Ishikawa (cell line): ENCODE results near the gene COMP.

Experiments
- CEBPB ChIP-seq: IDR thresholded peaks from 2 replicates; pipeline ENCODE4 v1.6.1; 2012
- CREB1 ChIP-seq: IDR thresholded peaks from 2 replicates; pipeline ENCODE4 v1.6.1; 2012; ENCODE audit warnings: low read depth
- EGR1 ChIP-seq: IDR thresholded peaks from 2 replicates; pipeline ENCODE4 v1.6.1; 2012
- EP300 ChIP-seq: IDR thresholded peaks from 2 replicates; pipeline ENCODE4 v1.6.1; 2012; ENCODE audit warnings: borderline replicate concordance
- NFIC ChIP-seq: IDR thresholded peaks from 2 replicates; pipeline ENCODE4 v1.6.1; 2012
- RAD21 ChIP-seq: IDR thresholded peaks from 2 replicates; pipeline ENCODE4 v1.6.1; 2012; ENCODE audit warnings: low read depth
- TAF1 ChIP-seq: IDR thresholded peaks from 2 replicates; pipeline ENCODE4 v1.6.1; 2012; ENCODE audit warnings: low read depth, mild to moderate bottlenecking
- TCF12 ChIP-seq: IDR thresholded peaks from 2 replicates; pipeline ENCODE4 v1.6.1; 2012; ENCODE audit warnings: low read depth
- YY1 ChIP-seq: IDR thresholded peaks from 2 replicates; pipeline ENCODE4 v1.6.1; 2012; ENCODE audit warnings: low read depth
- ZBTB7A ChIP-seq: IDR thresholded peaks from 2 replicates; pipeline ENCODE4 v1.6.1; 2012; ENCODE audit warnings: low read depth
- TF ChIP-seq, protein P1 (sequence below): IDR thresholded peaks from 2 replicates; pipeline ENCODE4 v1.6.1; 2012
- TF ChIP-seq, protein P2 (sequence below): IDR thresholded peaks from 2 replicates; pipeline ENCODE4 v1.6.1; 2012

DNA sequence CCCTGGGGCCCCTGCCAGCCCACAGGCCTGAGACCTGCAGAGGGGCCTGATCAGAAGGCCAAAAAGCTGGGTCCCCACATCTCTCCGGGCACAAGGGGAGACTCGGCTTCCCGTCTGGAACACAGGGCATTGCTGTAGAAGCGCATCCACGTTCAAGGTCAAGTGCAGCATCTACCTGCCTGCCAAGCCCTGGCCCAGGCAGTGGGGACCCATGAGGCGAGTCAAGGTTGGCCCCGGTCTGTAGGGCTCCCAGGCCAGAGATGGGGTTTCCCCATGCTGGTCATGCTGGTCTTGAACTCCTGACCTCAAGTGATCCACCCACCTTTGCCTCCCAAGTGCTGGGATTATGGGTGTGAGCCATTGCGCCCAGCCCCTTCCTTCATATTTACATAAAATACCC lies 13.5 kb upstream of the COMP start:
- TF ChIP-seq TAF1 (no peak), EP300 (no peak), EGR1 (no peak), CEBPB (no peak), TCF12 (no peak), ZBTB7A (no peak), RAD21 (no peak), NFIC (no peak), YY1 (no peak), CREB1 (no peak)
- TF ChIP-seq, protein P1, sequence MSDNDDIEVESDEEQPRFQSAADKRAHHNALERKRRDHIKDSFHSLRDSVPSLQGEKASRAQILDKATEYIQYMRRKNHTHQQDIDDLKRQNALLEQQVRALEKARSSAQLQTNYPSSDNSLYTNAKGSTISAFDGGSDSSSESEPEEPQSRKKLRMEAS: no peak
- TF ChIP-seq, protein P2, sequence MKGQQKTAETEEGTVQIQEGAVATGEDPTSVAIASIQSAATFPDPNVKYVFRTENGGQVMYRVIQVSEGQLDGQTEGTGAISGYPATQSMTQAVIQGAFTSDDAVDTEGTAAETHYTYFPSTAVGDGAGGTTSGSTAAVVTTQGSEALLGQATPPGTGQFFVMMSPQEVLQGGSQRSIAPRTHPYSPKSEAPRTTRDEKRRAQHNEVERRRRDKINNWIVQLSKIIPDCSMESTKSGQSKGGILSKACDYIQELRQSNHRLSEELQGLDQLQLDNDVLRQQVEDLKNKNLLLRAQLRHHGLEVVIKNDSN: no peak
